ENCODE measurements around the gene ATF4.

Gene ATF4

GRCh38 chr22:39558254-39558727, 37.9 kb downstream of the ATF4 start:
- H3K27ac ChIP-seq, result no peak overlapping the region
- H3K27me3 ChIP-seq (replicated peaks), result peaks cover 42% of the 10 kb centered on the region
- TF ChIP-seq CTCF (IDR thresholded peaks at IDR 0.05; ENCODE audit: low read depth, low read length, missing control alignments), result no peak
- DNase-seq, result no peak
- no peaks in the 10 kb centered on the region for H3K36me3 ChIP-seq (replicated peaks)
- H3K4me3 ChIP-seq (ENCODE audit: low read depth, low read length), result no peak overlapping the region
- in situ Hi-C loops (cut with HindIII; ENCODE audit: low pct_ligation_motif_present, low sequenced_read_pairs), result loop anchor here (25.0 kb wide), 1 partner anchor 454 kb away; no protein-coding TSS in a partner anchor

- Histone ChIP-seq H3K36me3 (replicated peaks) (no peaks in the 10 kb centered on the region), H3K4me3 (ENCODE audit: low read depth, low read length) (no peak overlapping the region), H3K27me3 (replicated peaks) (peaks cover 42% of the 10 kb centered on the region), H3K27ac (no peak overlapping the region)
- DNase-seq, result no peak
- TF ChIP-seq CTCF (IDR thresholded peaks at IDR 0.05; ENCODE audit: low read depth, low read length, missing control alignments), result no peak
- in situ Hi-C loops (cut with HindIII; ENCODE audit: low pct_ligation_motif_present, low sequenced_read_pairs), result loop anchor here (25.0 kb wide), 1 partner anchor 453 kb away; no protein-coding TSS in a partner anchor
Observed at GRCh38 chr22:39558950-39559349, 38.6 kb downstream of the ATF4 start.

- no peaks in the 10 kb centered on the region for H3K36me3 ChIP-seq (replicated peaks)
- TF ChIP-seq CTCF (IDR thresholded peaks at IDR 0.05; ENCODE audit: low read depth, low read length, missing control alignments), result peak; percentile 73
- in situ Hi-C loops (cut with HindIII; ENCODE audit: low pct_ligation_motif_present, low sequenced_read_pairs), result loop anchor here (25.0 kb wide), 1 partner anchor 453 kb away; no protein-coding TSS in a partner anchor
- H3K4me3 ChIP-seq (ENCODE audit: low read depth, low read length), result no peak overlapping the region
- DNase-seq, result no peak
- peaks cover 42% of the 10 kb centered on the region for H3K27me3 ChIP-seq (replicated peaks)
- H3K27ac ChIP-seq, result no peak overlapping the region
Observed at GRCh38 chr22:39559456-39560105, 39.2 kb downstream of the ATF4 start.

DNA sequence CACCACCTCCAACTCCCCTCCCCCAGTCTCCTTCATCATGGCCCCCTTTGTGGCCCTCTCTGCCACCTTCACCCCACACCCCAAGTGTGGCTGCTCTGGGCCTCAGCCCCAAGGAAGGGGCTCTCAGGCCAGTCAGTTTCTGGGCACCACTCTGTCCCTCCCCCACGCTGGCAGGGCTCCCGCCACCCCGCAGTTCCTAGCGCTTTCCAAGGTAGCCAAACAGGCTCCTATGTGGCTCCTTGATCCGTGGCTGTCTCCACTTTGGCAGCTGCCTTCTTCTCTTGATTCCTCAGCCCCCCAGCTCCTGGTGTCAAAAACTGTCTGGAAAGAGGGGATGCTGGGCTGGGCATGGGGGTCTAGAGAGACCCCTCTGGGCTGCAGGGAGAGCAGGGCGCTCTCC, 39.8 kb downstream of the ATF4 start:
- no peak for DNase-seq
- Histone ChIP-seq H3K27me3 (replicated peaks) (peaks cover 42% of the 10 kb centered on the region), H3K36me3 (replicated peaks) (no peaks in the 10 kb centered on the region), H3K27ac (no peak overlapping the region), H3K4me3 (ENCODE audit: low read depth, low read length) (no peak overlapping the region)
- in situ Hi-C loops (cut with HindIII; ENCODE audit: low pct_ligation_motif_present, low sequenced_read_pairs), result loop anchor here (25.0 kb wide), 1 partner anchor 452 kb away; no protein-coding TSS in a partner anchor
- no peak for TF ChIP-seq CTCF (IDR thresholded peaks at IDR 0.05; ENCODE audit: low read depth, low read length, missing control alignments)

DNA sequence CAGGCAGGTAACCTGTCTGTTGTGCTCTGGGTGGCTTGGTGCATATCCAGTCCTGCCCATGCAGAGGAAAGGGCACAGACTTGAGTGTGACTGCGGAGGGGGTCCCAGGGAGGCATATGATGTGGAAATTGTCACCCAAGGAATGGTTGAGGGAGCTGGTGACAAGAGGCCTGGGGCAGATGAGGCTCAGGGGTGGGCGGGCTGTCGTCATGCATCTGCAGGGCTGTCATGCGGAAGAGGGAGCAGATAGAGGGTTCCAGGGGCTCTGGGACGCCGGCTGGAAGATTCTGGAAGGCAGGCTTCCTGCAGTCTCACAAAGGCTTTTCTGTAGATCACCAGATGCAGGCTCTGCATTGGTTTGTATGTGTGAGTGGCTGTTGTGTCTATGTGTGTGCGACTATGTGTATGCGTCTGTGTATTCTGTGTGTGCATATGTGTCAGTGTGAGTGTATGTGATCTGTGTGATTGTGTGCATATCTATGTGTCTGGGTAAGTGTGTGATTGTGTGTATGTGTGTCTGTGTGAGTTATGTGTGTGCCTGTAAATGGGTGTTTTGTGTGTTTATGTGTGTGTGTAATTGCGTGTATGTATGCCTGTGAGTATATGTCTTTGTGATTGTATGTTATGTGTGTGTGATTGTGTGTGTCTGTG, 42.6 kb downstream of the ATF4 start:
- Histone ChIP-seq H3K27ac (no peak overlapping the region), H3K27me3 (replicated peaks) (peaks cover 22% of the 10 kb centered on the region), H3K4me3 (ENCODE audit: low read depth, low read length) (no peak overlapping the region), H3K36me3 (replicated peaks) (no peaks in the 10 kb centered on the region)
- no peak for TF ChIP-seq CTCF (IDR thresholded peaks at IDR 0.05; ENCODE audit: low read depth, low read length, missing control alignments)
- DNase-seq, result no peak
- in situ Hi-C loops (cut with HindIII; ENCODE audit: low pct_ligation_motif_present, low sequenced_read_pairs), result loop anchor here (25.0 kb wide), 1 partner anchor 449 kb away; no protein-coding TSS in a partner anchor

Measured in brain microvascular endothelial cell (primary cell).